Stimulated activated naive CD4-positive, alpha-beta T cell treated with Interleukin-2 at 50 U/mL for 16 hours (primary cell): Measurements from ENCODE around the gene NARS2.
A peak's percentile ranks its signal among the peaks of the same experiment; 100 is the strongest.

Experiments
- DNase-seq: peaks from one replicate; lab custom pipeline; 2025; lab: John Stamatoyannopoulos, UW

NARS2 gene

GRCh38 chr11:78432956-78433355 is 141.7 kb downstream of the NARS2 start:
- no peak for DNase-seq

DNA sequence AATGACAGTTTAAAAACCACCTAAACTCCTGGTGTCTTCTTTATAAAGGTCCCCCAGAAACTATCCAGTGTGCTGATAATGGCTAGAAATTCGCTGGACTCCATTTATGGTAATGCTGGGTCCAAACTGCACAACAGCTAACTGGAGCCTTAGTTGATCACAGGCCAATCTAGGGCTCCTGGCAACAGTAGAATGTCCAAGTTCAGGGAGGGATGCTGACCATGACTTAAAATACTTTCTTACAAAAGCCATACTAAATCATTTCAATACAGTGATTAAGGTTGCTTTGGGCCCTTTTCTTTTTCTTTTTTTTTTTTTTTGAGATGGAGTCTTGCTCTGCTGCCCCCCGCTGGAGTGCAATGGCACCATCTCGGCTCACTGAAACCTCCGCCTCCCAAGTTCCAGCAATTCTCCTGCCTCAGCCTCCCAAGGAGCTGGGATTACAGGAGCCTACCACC is 142.6 kb downstream of the NARS2 start:
- no peak for DNase-seq

DNA sequence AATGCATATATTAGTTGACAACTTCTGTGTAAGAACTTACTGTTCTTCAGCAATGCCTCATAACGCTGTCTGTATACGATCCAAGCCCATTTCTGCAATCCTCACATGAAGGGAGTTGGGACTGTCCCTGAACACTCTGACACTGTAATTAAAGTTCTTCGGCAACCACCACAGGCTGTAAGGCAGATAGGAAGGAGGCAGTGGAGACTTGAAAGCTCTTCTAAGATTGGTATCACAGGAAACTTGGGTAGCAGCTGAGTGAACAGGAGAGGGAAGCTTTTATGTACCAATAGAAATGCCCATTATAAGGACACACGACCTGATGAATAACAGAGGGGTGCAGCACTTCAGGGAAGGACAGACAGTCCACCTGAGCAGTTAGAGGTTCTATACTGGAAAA is 145.0 kb downstream of the NARS2 start:
- DNase-seq = no peak

- no peak for DNase-seq
These were observed 145.5 kb downstream of the NARS2 start for GRCh38 chr11:78429209-78429608.

DNA sequence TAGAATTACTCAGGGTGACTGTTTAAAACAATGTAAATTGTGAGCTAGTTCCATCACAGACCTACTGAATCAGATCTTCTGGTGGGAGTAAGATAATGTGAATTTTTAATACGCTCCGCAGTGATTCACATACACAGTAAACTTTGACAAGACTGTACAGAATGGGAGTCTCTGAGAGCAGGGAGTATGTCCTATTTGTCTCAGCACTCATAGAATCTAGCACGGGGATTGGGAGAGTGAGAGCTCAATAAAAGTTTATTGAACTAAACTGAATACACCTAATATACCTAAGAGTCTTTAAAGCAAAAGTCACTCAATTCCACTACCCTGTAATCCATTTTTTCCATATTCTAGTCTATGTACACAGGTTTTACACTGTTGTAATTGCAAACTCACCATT is 145.9 kb downstream of the NARS2 start:
- no peak for DNase-seq

GRCh38 chr11:78428266-78428636 is 146.4 kb downstream of the NARS2 start:
- DNase-seq = no peak

DNA sequence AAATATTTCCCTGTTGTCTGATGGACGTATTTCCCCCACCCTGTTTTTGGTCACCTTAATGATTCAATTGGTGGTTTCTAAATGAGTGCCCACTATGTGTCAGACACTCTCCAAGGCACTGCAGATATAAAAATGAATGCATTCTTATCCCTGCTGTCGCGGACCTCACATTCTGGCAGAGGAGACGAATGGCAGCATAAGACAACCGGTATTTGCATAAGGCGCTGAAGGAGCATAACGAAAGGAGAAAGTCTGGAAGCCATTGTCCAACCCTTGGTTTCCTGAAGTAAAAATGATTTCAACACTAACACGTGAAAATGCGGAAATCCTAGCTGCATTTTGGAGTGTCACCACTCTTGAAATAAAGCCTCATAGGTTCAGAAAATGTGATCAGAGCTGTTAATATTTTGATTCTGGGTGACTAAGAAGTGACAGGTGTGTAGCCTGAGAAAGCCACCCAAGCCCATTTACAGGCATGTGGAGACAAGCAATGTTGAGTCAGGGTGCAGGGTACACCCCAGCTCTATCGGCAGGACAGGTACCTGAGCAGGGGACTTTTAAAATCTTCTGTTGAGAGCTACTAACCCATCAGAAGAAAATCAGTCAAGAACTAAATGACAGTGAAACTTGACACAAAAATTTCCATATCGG is 146.9 kb downstream of the NARS2 start:
- no peak for DNase-seq

GRCh38 chr11:78426845-78427244 is 147.8 kb downstream of the NARS2 start:
- DNase-seq = no peak

DNA sequence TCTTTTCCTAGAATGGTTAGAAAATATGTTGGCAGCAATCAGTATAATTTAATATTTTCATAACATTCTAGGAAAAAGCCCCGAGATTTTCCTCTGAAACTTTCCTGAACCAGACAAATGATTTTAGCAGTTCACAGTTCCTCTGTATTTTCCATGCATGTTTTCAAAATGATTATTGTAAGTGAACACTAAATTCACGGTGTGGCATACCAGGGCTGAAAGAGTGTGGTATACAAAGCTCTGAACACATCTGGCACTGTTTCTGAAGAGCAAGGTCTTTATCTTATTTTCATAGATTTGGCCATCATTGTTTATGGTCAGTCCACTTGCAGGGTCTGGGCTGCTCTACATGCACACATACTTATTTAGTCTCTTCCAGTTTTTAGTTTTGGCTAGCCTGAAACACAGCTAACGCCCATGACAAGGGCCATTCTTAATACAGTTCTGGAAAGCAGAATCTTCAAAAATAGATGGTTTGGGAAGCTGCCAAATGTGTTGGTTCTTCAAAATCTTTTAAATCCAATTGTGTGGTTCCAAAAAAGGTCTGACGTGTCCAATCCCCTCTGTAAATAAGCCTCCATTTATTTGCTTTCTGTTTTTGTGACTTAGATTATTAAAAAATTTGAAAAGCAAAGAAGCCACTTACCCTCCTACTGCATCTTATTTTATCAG is 149.1 kb downstream of the NARS2 start:
- DNase-seq = no peak

DNA sequence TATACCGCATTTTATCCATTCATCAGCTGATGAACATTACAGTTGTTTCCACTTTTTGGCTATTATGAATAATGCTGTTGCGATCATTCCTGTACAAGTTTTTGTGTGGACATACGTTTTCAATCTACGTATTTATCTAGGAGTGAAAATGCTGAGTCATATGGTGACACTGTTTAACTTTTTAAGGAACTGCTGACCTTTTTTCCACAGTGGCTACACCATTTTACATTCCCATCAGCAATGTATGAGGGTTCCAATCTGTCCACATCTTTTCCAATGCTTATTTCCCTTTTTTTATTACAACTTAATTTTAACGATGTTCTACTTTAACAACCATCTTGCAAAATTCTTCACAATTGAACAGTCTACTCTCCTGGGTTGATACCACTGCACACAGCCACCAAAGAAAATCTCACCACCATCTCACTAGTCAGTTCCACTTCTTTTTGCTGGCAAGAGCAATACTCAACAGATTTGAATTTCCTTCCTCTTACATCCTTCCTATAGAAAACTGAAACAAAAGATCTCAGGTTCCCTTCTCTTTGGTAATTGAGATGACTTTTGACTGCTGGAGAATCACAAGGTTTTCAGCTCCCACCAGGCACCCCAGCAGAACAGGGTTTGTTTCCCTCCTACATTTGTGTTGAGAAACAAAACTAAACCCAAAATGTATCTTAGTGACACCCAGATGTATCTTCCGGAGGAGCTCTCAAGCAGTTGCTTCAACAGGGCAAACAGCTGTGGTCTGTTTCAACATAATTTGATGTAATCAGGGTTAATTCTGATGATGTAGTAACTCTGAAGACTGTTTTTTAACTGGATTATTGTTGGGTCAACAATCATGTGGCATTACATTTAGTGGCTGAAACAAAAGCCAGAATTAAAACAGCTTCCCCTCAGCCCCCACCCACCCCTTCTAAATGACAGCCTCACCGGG is 150.1 kb downstream of the NARS2 start:
- no peak for DNase-seq

DNA sequence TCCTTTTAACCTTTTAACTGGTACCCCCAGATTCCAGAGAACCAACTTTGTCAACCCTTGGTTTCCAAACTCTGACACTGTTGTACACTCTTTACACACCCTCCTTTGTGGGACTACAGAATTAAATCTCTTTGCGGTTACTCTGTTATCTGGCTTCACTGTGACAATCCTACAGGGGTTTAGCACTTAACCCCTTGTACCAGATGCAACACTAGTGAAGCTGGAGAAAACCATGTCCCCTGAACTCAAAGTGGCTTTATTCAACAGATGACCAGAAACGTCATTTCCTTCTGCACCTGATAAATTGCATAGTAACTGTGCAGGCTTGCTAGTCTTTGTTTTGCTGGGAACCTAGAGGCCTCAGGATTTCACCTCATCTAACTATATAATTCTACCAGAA is 151.4 kb downstream of the NARS2 start:
- DNase-seq = no peak

- DNase-seq = peak; percentile 43
These were observed 153.9 kb downstream of the NARS2 start for GRCh38 chr11:78420796-78421209.

DNA sequence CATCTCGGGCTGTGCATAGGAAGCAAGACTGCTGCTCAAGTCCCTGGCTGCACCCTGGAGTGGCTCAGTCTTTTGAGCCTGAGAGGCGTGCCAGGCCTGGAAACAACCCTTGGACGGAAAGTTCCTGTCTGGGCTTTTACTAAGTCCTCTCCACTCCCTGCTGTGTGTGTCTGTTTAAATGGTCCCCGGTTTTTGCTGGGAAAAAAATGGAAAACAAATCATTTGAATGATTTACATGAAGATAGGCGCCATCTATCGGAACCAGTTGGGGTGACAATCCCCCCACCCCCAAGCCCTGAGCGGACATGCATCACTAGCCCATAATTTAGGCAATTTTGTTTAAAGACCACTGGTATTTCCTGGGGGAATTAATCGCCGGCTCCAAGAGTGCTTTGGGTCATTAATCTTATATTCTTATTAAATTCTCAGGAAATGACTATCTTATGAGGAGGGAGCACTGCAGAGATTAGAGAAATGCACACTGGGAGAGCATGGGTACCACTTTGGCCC is 154.4 kb downstream of the NARS2 start:
- peak; percentile 29 for DNase-seq

DNA sequence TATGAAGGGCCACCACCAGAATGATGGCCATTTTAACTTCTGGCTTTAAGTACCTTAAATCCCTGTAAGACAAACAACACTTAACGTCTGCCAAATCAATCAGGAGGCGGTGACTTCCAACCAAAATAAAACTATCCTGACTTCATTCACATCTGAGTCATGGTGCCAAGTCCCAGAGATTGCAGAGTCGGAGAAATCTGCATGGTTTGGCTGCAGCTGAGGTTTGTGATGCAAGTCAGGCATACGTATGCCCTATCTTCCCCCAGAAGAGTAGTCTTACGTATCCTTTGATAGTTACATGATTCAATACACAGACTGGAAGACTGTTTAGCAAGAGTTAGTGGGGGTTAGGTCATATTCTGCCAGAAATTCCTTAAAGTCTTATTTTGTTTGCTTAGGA is 155.3 kb downstream of the NARS2 start:
- DNase-seq = no peak

GRCh38 chr11:78418584-78419211 is 156.0 kb downstream of the NARS2 start:
- no peak for DNase-seq

- peak; percentile 68 for DNase-seq
These were observed 156.6 kb downstream of the NARS2 start for GRCh38 chr11:78417888-78418583.

DNA sequence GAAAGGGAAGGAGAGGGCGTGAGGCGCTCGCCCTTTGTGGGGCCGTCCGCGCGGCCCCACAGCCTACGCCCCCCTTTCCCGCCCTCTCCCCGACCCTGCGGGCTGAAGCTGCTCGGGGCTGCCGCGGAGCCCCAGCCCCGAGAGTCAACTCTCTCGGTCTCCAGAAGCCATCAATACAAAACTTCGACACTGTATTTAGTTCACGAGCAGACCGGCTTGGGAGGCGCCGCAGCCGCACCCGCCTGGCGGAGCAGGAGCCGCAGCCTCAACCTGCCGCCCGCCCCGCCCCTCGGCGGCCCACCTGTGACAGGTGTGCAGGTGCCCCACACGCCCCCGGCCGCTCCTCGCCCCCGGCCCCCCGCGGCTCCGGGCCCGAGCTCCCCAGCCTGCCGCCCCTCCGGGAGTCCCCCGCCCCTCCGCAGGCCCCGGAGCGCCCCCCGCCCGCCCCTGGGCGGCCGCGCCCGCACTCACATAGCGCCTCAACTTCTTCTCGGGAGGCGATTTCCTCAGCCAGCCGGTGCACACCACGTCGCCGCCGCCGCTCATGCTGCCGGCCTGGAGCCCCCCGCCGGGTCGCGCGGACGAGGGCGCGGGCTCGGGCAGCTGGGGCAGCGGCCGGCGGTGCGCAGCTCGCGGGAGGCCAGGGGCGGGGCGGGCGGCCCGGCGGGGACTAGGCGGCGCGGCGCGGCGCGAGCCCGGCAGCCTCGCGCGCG is 157.3 kb downstream of the NARS2 start, which contains the start of gene GAB2:
Gene GAB2, minus strand, starts transcription at position 646 of the 713 bp plus-strand sequence. Its CDS starts 100 bp downstream, at position 546.
- peak; percentile 20 for DNase-seq

DNA sequence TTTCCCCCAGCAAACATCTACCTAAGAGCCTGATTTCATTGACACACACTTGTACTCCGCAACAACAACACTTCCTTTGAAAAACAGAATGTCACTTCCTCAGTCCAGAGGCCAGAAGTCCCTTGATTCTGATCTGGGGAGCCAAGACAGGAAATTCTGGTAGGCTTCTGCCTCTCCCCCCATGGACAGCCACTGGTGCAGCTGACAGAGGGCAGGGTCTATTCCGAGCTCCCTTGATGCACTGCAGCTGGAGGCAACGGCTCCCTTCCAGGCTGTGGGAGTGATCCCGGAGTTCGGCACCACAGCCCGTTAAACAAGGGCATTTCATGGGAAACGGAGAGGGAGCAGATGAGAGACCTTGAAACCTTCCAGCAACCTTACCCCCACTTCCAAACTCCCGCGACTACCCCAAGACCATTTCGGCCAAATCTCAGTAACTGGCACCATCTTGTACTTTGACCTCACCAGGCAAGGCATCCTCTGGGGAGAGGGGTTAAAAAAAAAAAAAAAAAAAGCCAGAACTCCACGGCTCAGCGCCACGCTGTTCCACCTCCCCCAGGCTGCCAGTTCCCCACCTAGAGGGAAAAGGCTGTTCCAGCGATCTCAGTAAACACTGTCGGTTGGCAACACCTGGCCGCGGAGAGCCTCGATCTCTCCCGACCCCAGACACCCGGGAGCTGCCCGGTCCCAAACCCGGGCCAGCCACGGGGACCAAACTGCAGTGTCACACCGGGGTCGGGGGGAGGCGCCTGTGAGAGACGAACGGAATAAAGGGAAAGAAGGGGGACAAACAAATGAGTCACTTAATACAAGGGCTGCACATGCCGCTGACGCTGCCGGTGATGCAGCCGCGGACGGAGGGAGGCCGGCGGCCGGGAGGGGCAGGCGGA is 158.1 kb downstream of the NARS2 start:
- DNase-seq = peak; percentile 73

GRCh38 chr11:78415338-78415737 is 159.3 kb downstream of the NARS2 start:
- DNase-seq = no peak
